Ureter (tissue), 1 donor: ENCODE data around the gene ELMO2. TPM values are rescaled to one million over a fixed set of nuclear protein-coding genes. Genes with fewer than 3 reads are reported as not detected.

Source experiments
- DNase-seq: peaks from one replicate; pipeline ENCODE4 v3.0.0-alpha.2; 2020; ENCODE audit warnings: low spot score
- total RNA-seq: library from RNA; stranded (reverse); gene quantifications from one replicate; pipeline ENCODE4 v1.2.4, GENCODE V29; 2023
- donor health status: DM: yes; HTN: yes; CAD: no.

ELMO2 gene
- total RNA-seq, 1 donor from 2014 or later = 60.4 TPM

- no peak for DNase-seq
Measured at GRCh38 chr20:46332373-46333160, 73.8 kb downstream of the ELMO2 start.

DNA sequence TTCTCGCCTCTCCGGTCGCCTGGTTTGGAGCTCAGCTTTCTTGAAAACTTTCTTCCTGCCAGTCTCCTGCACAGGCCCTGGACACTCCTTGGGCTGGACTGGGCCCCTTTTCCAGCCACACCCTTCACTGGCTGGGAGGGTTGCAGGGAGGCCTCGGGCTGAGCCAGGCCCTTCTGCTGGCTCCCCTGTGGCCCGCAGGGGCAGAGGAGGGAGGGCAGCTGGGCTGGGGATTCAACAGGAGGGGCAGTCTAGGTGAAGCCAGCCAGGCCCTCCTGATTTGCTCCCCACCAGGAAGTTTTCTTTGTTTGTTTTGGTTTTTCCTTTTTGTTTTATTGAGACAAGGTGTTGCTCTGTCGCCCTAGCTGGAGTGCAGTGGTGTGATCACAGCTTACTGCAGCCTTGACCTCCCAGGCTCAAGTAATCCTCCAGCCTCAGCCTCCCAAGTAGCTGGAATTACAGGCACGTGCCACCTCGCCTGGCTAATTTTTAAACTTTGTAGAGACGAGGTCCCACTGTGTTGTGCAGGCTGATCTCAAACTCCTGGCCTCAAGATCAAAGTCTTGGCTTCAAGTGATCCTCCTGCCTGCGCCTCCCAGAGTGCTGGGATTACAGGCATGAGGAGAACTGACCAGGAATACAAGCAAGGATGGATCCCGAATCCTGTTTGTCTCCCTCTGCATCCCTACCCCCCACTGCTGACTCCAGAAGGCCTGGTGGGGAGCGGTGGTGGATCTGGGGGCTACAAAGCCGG, 74.6 kb downstream of the ELMO2 start:
- DNase-seq = no peak

DNA sequence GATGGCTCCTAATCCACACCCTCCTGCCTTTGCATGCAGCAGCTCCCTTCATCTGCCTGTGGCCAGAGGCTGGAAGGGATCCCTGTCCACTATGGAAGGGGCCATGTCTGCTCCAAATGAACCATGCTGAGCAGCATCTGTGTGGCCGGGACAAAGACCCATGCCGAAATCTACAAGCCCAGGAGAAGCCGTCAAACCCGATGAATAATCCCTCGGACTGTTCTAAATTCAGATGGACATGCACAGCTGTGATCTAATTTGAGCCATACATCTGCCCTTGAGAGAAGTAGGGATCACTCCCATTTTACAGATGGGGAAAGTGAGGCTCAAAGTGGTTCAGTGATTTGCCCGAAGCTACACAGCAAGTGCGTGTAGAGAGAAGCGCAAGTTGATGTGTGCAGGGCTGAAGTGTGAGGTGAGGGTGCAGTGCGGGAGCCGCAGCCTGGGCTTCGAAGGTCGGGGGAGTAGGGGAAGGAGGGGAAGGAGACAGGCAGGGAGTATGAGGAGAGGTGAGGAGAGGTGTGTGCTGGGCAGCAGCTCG, 75.5 kb downstream of the ELMO2 start:
- DNase-seq = no peak

DNA sequence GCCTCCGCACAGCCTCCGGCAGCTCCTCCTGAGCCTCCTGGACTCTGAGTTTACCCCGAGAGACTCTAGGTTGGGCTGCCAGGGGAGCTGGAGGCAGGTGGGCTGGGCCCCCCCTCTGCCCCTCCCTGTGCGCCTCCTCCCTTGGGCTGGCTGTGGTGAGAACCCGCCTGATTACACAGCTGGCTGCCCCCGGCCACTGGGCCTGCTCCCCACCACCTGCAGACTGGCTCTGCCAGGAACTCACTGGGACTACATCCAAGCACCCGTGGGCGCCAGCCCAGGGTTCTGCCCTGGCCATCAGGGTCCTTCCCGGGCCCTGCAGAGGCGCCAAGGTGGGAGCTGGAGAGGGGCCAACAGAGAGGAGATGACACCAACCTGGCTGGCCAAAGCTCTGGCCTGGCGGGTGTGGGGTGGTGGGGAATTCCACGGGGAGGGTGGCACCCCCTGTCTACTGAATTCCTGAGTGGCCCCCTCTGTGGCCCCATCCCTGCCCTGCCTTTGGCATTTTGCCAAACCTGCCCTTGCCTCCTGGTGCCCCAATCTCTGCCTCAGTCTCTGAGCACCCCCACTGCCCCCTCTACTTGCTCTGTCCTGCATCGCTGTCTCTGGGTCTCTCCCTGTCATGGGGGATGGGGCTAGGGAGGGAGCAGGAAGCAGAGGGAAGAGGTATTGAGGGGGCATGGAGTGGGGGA, 76.2 kb downstream of the ELMO2 start:
- DNase-seq = no peak

- no peak for DNase-seq
Measured at GRCh38 chr20:46328200-46328882, 78.1 kb downstream of the ELMO2 start.

DNA sequence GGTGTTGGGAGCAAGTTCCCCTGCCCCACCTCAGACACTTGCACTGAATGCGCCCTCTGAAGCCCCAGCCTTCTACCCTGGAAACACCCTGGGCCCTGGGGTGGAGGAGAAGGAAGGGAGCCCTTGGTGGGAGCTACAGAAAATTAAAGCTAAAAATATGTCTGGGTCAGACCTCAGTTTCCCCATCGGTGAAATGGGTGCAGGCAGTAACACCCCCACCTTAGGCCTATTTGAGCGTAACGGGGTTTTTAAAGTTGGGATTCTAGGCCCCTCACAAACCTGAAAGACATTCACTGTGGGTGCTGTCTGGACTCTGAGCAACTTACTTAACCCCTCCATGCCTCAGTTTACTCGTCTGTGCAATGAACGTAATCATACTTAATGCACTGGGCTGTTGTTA, 78.9 kb downstream of the ELMO2 start:
- DNase-seq = no peak

GRCh38 chr20:46325789-46326188, 80.6 kb downstream of the ELMO2 start:
- no peak for DNase-seq

- no peak for DNase-seq
Measured at GRCh38 chr20:46324960-46325703, 81.3 kb downstream of the ELMO2 start.

DNA sequence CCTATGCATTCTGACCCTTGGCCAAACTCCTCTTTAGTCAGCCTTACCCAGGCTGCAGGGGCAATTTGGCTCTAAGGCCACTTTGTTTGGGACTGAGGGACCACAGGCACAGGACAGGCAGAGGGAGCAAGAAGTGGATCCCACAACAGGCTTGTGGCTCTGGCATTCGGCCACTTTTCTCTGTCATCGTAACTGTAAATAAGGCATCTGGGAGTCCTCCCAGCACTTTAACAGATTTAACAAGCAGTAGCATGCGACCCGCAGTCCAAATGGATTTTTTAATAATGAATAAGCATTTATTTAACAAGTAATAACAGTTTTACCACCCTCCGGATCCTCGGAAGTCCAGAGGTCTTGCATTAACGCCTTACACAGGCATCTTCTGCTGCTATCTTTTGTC, 82.0 kb downstream of the ELMO2 start:
- DNase-seq = no peak

- no peak for DNase-seq
Measured at GRCh38 chr20:46323557-46323956, 82.9 kb downstream of the ELMO2 start.

GRCh38 chr20:46322641-46323040, 83.8 kb downstream of the ELMO2 start:
- no peak for DNase-seq

GRCh38 chr20:46317685-46318177, 88.7 kb downstream of the ELMO2 start:
- no peak for DNase-seq

GRCh38 chr20:46316984-46317684, 89.3 kb downstream of the ELMO2 start:
- DNase-seq = no peak

Other genes starting within 250 kb of the ELMO2 start
- 0.23 TPM for gene CDH22, start 98.1 kb downstream of the ELMO2 start, total RNA-seq
- 18.7 TPM for gene ZNF334, start 106.9 kb upstream of the ELMO2 start, total RNA-seq
- gene OCSTAMP, start 144.0 kb upstream of the ELMO2 start, total RNA-seq = not detected
- gene SLC13A3, start 244.8 kb upstream of the ELMO2 start, total RNA-seq = 5.1 TPM